HCT116 (cell line): ENCODE results near the gene TMUB1. TPM values are rescaled to one million over a fixed set of nuclear protein-coding genes. Genes with fewer than 3 reads are reported as not detected.

ENCODE experiments used
- ATAC-seq: fragments of 200-7000 bp; cut with Tn5 transposase; 2 replicates; pipeline ENCODE4 v1.9.1; 2020; ENCODE audit warnings: mild to moderate bottlenecking, moderate library complexity
- BruUV-seq: library from RNA; stranded (reverse); fragments of 400-500 nt; replicated peaks from 2 replicates; lab custom pipeline; 2021; lab: Mats Ljungman, UMichigan
- CTCF ChIA-PET: fragments of 300-600 bp; sonication (Branson Sonifier 250); formaldehyde crosslinking; loops from one replicate; lab custom pipeline; 2021; ENCODE audit warnings: antibody characterized with exemption; lab: Charles Lee
- POLR2A ChIA-PET: fragments of 300-600, 350-600 bp; sonication (Branson Sonifier 250); formaldehyde crosslinking; loops from one replicate; lab custom pipeline; 2021; ENCODE audit warnings: antibody characterized with exemption; lab: Charles Lee
- RAD21 ChIA-PET, 2 experiments: fragments of 300-600 bp; sonication (Branson Sonifier 250); formaldehyde crosslinking; loops; one replicate each; lab custom pipeline; 2023; ENCODE audit warnings: low total read pairs in 2 of 2; ENCODE audit not compliant: uncharacterized antibody in 2 of 2, unreplicated experiment in 2 of 2, low non-redundant PET in 1 of 2; lab: Charles Lee
- DNase-seq: peaks from one replicate; pipeline ENCODE4 v3.0.0-alpha.2; 2010; ENCODE audit warnings: low read depth, low spot score
- H2AFZ ChIP-seq: fragments of 200-600 bp; shearing (Covaris generic), sonication (generic); 2 replicates; pipeline ENCODE4 v1.6.1; 2017; ENCODE audit warnings: low read depth, mixed run types, mixed read lengths, antibody characterized with exemption, low read length; ENCODE audit not compliant: poor library complexity, severe bottlenecking
- H3K27ac ChIP-seq: 2 replicates; pipeline ENCODE4 v1.5.1; 2012; ENCODE audit warnings: low read depth, low read length
- H3K27me3 ChIP-seq: fragments of 200-600 bp; sonication (generic); 2 replicates; pipeline ENCODE4 v1.6.1; 2016; ENCODE audit warnings: mixed run types, low read length, mixed read lengths; ENCODE audit not compliant: insufficient read depth
- H3K36me3 ChIP-seq, 2 experiments: fragments of 200-500 bp in 1 of 2; fragments of 200-600 bp in 1 of 2; sonication (Bioruptor generic) in 1 of 2; sonication (generic) in 1 of 2; 2 replicates each; pipeline versions ENCODE4 v1.5.1 to v1.6.1; 2014 to 2016; ENCODE audit warnings: low read length in 2 of 2, inconsistent platforms in 1 of 2, mixed read lengths in 1 of 2, mixed run types in 1 of 2; ENCODE audit not compliant: insufficient read depth in 2 of 2, control insufficient read depth in 1 of 2
- H3K4me1 ChIP-seq, 2 experiments: fragments of 200-600 bp in 1 of 2; sonication (generic) in 1 of 2; 2 replicates each; pipeline versions ENCODE4 v1.5.1 to v1.6.1; 2012 to 2017; ENCODE audit warnings: low read length in 2 of 2, inconsistent platforms in 1 of 2, mild to moderate bottlenecking in 1 of 2, mixed read lengths in 1 of 2, mixed run types in 1 of 2, moderate library complexity in 1 of 2; ENCODE audit not compliant: insufficient read depth in 2 of 2, control insufficient read depth in 1 of 2
- H3K4me2 ChIP-seq: fragments of 200-600 bp; sonication (generic); 2 replicates; pipeline ENCODE4 v1.6.1; 2017; ENCODE audit warnings: mixed run types, low read length, mixed read lengths
- H3K4me3 ChIP-seq, 2 experiments: fragments of 200-600 bp in 1 of 2; sonication (generic) in 1 of 2; replicated peaks in 1 of 2; 2 replicates each; pipeline ENCODE4 v1.5.1; 2011 to 2016; ENCODE audit warnings: low read length in 2 of 2, control low read depth in 1 of 2, low read depth in 1 of 2, mild to moderate bottlenecking in 1 of 2, mixed read lengths in 1 of 2, mixed run types in 1 of 2
- H3K79me2 ChIP-seq: fragments of 200-600 bp; sonication (generic); 2 replicates; pipeline ENCODE4 v1.6.1; 2017; ENCODE audit warnings: mild to moderate bottlenecking, mixed run types, low read length, moderate library complexity, mixed read lengths; ENCODE audit not compliant: insufficient read depth
- H3K9ac ChIP-seq: fragments of 200-600 bp; sonication (generic); 2 replicates; pipeline ENCODE4 v1.6.1; 2016; ENCODE audit warnings: low read length, mixed read lengths
- H3K9me2 ChIP-seq: fragments of 200-600 bp; sonication (generic), shearing (Covaris generic); 2 replicates; pipeline ENCODE4 v1.6.1; 2017; ENCODE audit warnings: mixed run types, mild to moderate bottlenecking, moderate library complexity; ENCODE audit not compliant: insufficient read depth
- H3K9me3 ChIP-seq, 2 experiments: fragments of 200-500 bp in 1 of 2; fragments of 200-600 bp in 1 of 2; sonication (Bioruptor generic) in 1 of 2; sonication (generic) in 1 of 2; 2 replicates each; pipeline ENCODE4 v1.6.1; 2014 to 2017; ENCODE audit warnings: low read length in 2 of 2, mixed read lengths in 2 of 2, inconsistent platforms in 1 of 2, low read depth in 1 of 2, mild to moderate bottlenecking in 1 of 2, mixed run types in 1 of 2, moderate library complexity in 1 of 2; ENCODE audit not compliant: control insufficient read depth in 1 of 2, insufficient read depth in 1 of 2
- H4K20me1 ChIP-seq: fragments of 200-600 bp; sonication (generic), shearing (Covaris generic); 2 replicates; pipeline ENCODE4 v1.6.1; 2017; ENCODE audit warnings: mixed run types, mild to moderate bottlenecking, moderate library complexity; ENCODE audit not compliant: insufficient read depth
- CBX3 ChIP-seq: IDR thresholded peaks from 2 replicates; pipeline ENCODE4 v1.6.1; 2012; ENCODE audit warnings: low read depth
- CEBPB ChIP-seq: IDR thresholded peaks from 2 replicates; pipeline ENCODE4 v1.6.1; 2012; ENCODE audit warnings: low read depth
- EGR1 ChIP-seq: IDR thresholded peaks from 2 replicates; pipeline ENCODE4 v1.6.1; 2012; ENCODE audit warnings: low read depth
- EZH2 ChIP-seq: fragments of 200-600 bp; sonication (generic); IDR thresholded peaks from 2 replicates; pipeline ENCODE4 v1.6.1; 2017; ENCODE audit warnings: antibody characterized with exemption, mixed run types
- EZH2phosphoT487 ChIP-seq: fragments of 200-600 bp; IDR thresholded peaks from 2 replicates; pipeline ENCODE4 v1.6.1; 2018; ENCODE audit warnings: antibody characterized with exemption, borderline replicate concordance
- FOSL1 ChIP-seq: IDR thresholded peaks from 2 replicates; pipeline ENCODE4 v1.6.1; 2012; ENCODE audit warnings: low read depth
- JUND ChIP-seq: IDR thresholded peaks from 2 replicates; pipeline ENCODE4 v1.6.1; 2012
- POLR2A ChIP-seq: IDR thresholded peaks from 2 replicates; pipeline ENCODE4 v1.7.0; 2011; ENCODE audit warnings: borderline replicate concordance; ENCODE audit not compliant: insufficient read depth, insufficient read length; ENCODE audit errors: extremely low read depth
- POLR2AphosphoS5 ChIP-seq: IDR thresholded peaks from 2 replicates; pipeline ENCODE4 v1.6.1; 2011; ENCODE audit warnings: mild to moderate bottlenecking, low read depth, low read length, moderate library complexity
- RAD21 ChIP-seq: IDR thresholded peaks from 2 replicates; pipeline ENCODE4 v1.6.1; 2012; ENCODE audit warnings: low read depth, mild to moderate bottlenecking
- SIN3A ChIP-seq: IDR thresholded peaks from 2 replicates; pipeline ENCODE4 v1.6.1; 2012; ENCODE audit warnings: low read depth
- SP1 ChIP-seq: IDR thresholded peaks from 2 replicates; pipeline ENCODE4 v1.6.1; 2012; ENCODE audit warnings: low read depth
- SRF ChIP-seq: IDR thresholded peaks from 2 replicates; pipeline ENCODE4 v1.6.1; 2012; ENCODE audit warnings: low read depth
- YY1 ChIP-seq: IDR thresholded peaks from 2 replicates; pipeline ENCODE4 v1.6.1; 2011; ENCODE audit warnings: low read length, low read depth, moderate library complexity, mild to moderate bottlenecking; ENCODE audit not compliant: insufficient replicate concordance; ENCODE audit errors: extremely low read depth
- ZBTB33 ChIP-seq: IDR thresholded peaks from 2 replicates; pipeline ENCODE4 v1.6.1; 2011; ENCODE audit warnings: mild to moderate bottlenecking, low read length, moderate library complexity; ENCODE audit not compliant: insufficient replicate concordance; ENCODE audit errors: extremely low read depth
- ZFX ChIP-seq: fragments of 450-650 bp; IDR thresholded peaks from 2 replicates; pipeline ENCODE4 v1.6.1; 2017
- ZNF274 ChIP-seq: fragments of 200-500 bp; sonication (Bioruptor generic); IDR thresholded peaks from 2 replicates; pipeline ENCODE4 v1.6.1; 2014; ENCODE audit warnings: mild to moderate bottlenecking, low read depth, low read length, inconsistent platforms
- intact Hi-C: fragments of 100-400 bp; cut with micrococcal nuclease; formaldehyde crosslinking; loops from 2 replicates; pipeline ENCODE4 v1.10.0; 2022
- total RNA-seq: library from RNA; stranded (reverse); gene quantifications from one replicate; pipeline ENCODE4 v1.2.1, GENCODE V29; 2021; ENCODE audit not compliant: unreplicated experiment

The TMUB1 gene
- total RNA-seq, 1 experiment from 2014 or later, result 75.8 TPM

- CTCF ChIA-PET, result no interaction called here
- Histone ChIP-seq H4K20me1 (no peaks in the 10 kb centered on the region), H3K36me3 (peaks cover 18 to 24% of the 10 kb centered on the region in 2 experiments; a peak in 3 of 4 replicates)
These were observed 44.9 kb upstream of the TMUB1 start for GRCh38 chr7:151128144-151128543.

GRCh38 chr7:151126491-151127137 is 43.3 kb upstream of the TMUB1 start:
- peaks cover 0 to 8% of the 10 kb centered on the region in 2 experiments; a peak in 1 of 4 replicates for H3K4me1 ChIP-seq
- no peaks in the 10 kb centered on the region for H3K9me3 ChIP-seq
- RAD21 ChIA-PET, result no interaction called here
- DNase-seq (no peak), ATAC-seq (no peak)
- H4K20me1 ChIP-seq, result no peaks in the 10 kb centered on the region
- H3K4me3 ChIP-seq, result no peak overlapping the region
- no peak overlapping the region for H3K9ac ChIP-seq
- TF ChIP-seq ZNF274 (no peak), JUND (no peak), ZFX (no peak), CBX3 (no peak), EGR1 (no peak), SRF (no peak), POLR2A (no peak), SIN3A (no peak), EZH2 (no peak), FOSL1 (no peak), ZBTB33 (no peak), YY1 (no peak), RAD21 (no peak), CEBPB (no peak), POLR2AphosphoS5 (no peak)
- no peak overlapping the region for H3K27ac ChIP-seq
- no peaks in the 10 kb centered on the region for H3K9me2 ChIP-seq
- no TSS peak for BruUV-seq
- no peak overlapping the region for H3K4me2 ChIP-seq
- intact Hi-C loops, result loop anchor here (10.0 kb wide), 1 partner anchor 118 kb away; the partner anchor contains the start of gene SMARCD3
- peaks cover 18 to 24% of the 10 kb centered on the region in 2 experiments; a peak in 3 of 4 replicates for H3K36me3 ChIP-seq
- H3K27me3 ChIP-seq, result no peaks in the 10 kb centered on the region
- CTCF ChIA-PET, result no interaction called here
- peaks cover 6% of the 10 kb centered on the region; the same call in 1 of the 2 replicates for H3K79me2 ChIP-seq
- H2AFZ ChIP-seq, result no peak overlapping the region
- POLR2A ChIA-PET, result no interaction called here

More at GRCh38 chr7:151128144-151128543, 44.9 kb upstream of the TMUB1 start:
- Histone ChIP-seq H3K27ac (no peak overlapping the region), H3K27me3 (no peaks in the 10 kb centered on the region), H3K4me2 (no peak overlapping the region), H3K9me2 (no peaks in the 10 kb centered on the region), H2AFZ (no peak overlapping the region), H3K4me1 (peaks cover 0 to 8% of the 10 kb centered on the region in 2 experiments; a peak in 1 of 4 replicates), H3K79me2 (peaks cover 6% of the 10 kb centered on the region; the same call in 1 of the 2 replicates), H3K9ac (no peak overlapping the region), H3K4me3 (no peak overlapping the region), H3K9me3 (no peaks in the 10 kb centered on the region)
- ChIA-PET RAD21 (no interaction called here), POLR2A (no interaction called here)
- ATAC-seq, result no peak
- no peak for DNase-seq
- intact Hi-C loops, result loop anchor here (10.0 kb wide), 1 partner anchor 117 kb away; the partner anchor contains the start of gene SMARCD3
- no TSS peak for BruUV-seq
- TF ChIP-seq EZH2 (no peak), ZFX (no peak), RAD21 (no peak), JUND (no peak), SIN3A (no peak), EGR1 (no peak), SRF (no peak), EZH2phosphoT487 (no peak), POLR2AphosphoS5 (no peak), POLR2A (no peak), ZNF274 (no peak), SP1 (no peak), FOSL1 (no peak)
